HepG2 (cell line): ENCODE results near the gene VGF. TPM values are rescaled to one million over a fixed set of nuclear protein-coding genes. Genes with fewer than 3 reads are reported as not detected.
A peak's percentile ranks its signal among the peaks of the same experiment; 100 is the strongest.

ENCODE experiments used
- KAT8 ChIP-seq: IDR thresholded peaks from 2 replicates; pipeline ENCODE4 v1.6.1; 2016; ENCODE audit warnings: missing genetic modification reagents, missing compliant biosample characterization
- SALL1 ChIP-seq: sonication (generic); formaldehyde crosslinking; IDR thresholded peaks from 2 replicates; pipeline ENCODE4 v1.8.0; 2022; ENCODE audit warnings: mild to moderate bottlenecking, missing genetic modification reagents
- ZFX ChIP-seq: sonication (generic); formaldehyde crosslinking; IDR thresholded peaks from 2 replicates; pipeline ENCODE4 v1.4.0; 2020; ENCODE audit warnings: mild to moderate bottlenecking, low read depth, missing genetic modification reagents, moderate library complexity
- ZMAT3 ChIP-seq: sonication (generic); formaldehyde crosslinking; conservative IDR thresholded peaks from 2 replicates; pipeline ENCODE4 v1.7.0; 2021; ENCODE audit warnings: missing genetic modification reagents
- ZNF280B ChIP-seq: sonication (generic); formaldehyde crosslinking; IDR thresholded peaks from 2 replicates; pipeline ENCODE4 v1.5.0; 2020; ENCODE audit warnings: missing genetic modification reagents, mild to moderate bottlenecking, borderline replicate concordance
- ZNF329 ChIP-seq: sonication (generic); formaldehyde crosslinking; IDR thresholded peaks from 2 replicates; pipeline ENCODE4 v1.9.0; 2021; ENCODE audit warnings: low read depth, mild to moderate bottlenecking, missing genetic modification reagents
- ZNF574 ChIP-seq: sonication (generic); formaldehyde crosslinking; IDR thresholded peaks from 2 replicates; pipeline ENCODE4 v1.4.0; 2020; ENCODE audit warnings: missing genetic modification reagents
- ZNF652 ChIP-seq: IDR thresholded peaks from 2 replicates; pipeline ENCODE4 v1.6.1; 2016; ENCODE audit warnings: low read depth, borderline replicate concordance
- polyA plus RNA-seq, 8 experiments: library from polyadenylated mRNA; depleted of rRNA in 3 of 8; stranded (reverse) in 7 of 8; unstranded in 1 of 8; fragments of >200 nt; fragmentation: Illumina TruSeq in 4 of 8; extraction: Trizol in 4 of 8; gene quantifications; 2 replicates each; pipeline versions ENCODE4 v1.2.1 to v1.2.3, GENCODE V29; 2011 to 2016; ENCODE audit warnings: low read depth in 4 of 8, missing spikeins in 1 of 8, mixed read lengths in 1 of 8; ENCODE audit not compliant: insufficient read depth in 1 of 8
- total RNA-seq, 5 experiments: library from RNA; depleted of rRNA; stranded (reverse); fragments of >200 nt; fragmentation: Illumina TruSeq; extraction: Trizol; gene quantifications; 2 replicates each; pipeline ENCODE4 v1.2.3, GENCODE V29; 2016; ENCODE audit warnings: low read depth in 1 of 5
- TF ChIP-seq, protein P1 (sequence below), 2 experiments: IDR thresholded peaks; 2 replicates each; pipeline ENCODE4 v1.6.1; 2011 to 2012; ENCODE audit warnings: low read length in 2 of 2, borderline replicate concordance in 1 of 2, low read depth in 1 of 2, mild to moderate bottlenecking in 1 of 2, moderate library complexity in 1 of 2
- TF ChIP-seq, protein P2 (sequence below): sonication (generic); formaldehyde crosslinking; conservative IDR thresholded peaks from 2 replicates; pipeline ENCODE4 v1.4.0; 2020; ENCODE audit warnings: missing genetic modification reagents

VGF gene
- total and polyA plus RNA-seq, 2 of the 13 experiments (the other 11 are each of a cell fraction or from before 2014, with no cell fraction given) = 0.12 to 0.46 TPM

DNA sequence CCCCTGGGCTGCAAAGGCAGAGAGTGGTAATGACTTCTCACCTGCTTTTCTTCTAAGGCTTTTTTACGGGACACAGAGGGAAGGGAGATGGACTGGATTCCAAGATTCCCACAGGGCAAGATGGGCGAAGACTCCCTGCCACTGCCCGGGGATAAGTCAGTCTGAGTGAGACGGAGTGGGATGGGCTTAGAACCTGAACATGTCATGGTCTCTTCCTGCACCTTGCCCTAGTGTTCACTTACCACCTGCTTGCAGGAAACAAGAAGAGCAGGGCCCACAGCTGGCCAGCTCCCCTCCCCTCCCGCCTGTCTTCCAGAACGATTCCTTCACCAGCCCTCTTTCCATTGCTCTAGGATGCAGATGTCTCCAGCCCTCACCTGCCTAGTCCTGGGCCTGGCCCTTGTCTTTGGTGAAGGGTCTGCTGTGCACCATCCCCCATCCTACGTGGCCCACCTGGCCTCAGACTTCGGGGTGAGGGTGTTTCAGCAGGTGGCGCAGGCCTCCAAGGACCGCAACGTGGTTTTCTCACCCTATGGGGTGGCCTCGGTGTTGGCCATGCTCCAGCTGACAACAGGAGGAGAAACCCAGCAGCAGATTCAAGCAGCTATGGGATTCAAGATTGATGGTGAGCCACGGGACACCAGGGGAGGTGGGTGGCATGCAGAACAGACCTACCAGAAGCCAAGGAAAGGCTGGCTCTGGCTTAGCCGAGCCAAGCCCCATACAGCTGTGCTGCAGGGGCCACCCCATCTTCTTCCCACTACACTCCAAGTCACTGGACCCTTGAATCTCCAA is 37.1 kb downstream of the VGF start (continued):
- TF ChIP-seq, protein P1, sequence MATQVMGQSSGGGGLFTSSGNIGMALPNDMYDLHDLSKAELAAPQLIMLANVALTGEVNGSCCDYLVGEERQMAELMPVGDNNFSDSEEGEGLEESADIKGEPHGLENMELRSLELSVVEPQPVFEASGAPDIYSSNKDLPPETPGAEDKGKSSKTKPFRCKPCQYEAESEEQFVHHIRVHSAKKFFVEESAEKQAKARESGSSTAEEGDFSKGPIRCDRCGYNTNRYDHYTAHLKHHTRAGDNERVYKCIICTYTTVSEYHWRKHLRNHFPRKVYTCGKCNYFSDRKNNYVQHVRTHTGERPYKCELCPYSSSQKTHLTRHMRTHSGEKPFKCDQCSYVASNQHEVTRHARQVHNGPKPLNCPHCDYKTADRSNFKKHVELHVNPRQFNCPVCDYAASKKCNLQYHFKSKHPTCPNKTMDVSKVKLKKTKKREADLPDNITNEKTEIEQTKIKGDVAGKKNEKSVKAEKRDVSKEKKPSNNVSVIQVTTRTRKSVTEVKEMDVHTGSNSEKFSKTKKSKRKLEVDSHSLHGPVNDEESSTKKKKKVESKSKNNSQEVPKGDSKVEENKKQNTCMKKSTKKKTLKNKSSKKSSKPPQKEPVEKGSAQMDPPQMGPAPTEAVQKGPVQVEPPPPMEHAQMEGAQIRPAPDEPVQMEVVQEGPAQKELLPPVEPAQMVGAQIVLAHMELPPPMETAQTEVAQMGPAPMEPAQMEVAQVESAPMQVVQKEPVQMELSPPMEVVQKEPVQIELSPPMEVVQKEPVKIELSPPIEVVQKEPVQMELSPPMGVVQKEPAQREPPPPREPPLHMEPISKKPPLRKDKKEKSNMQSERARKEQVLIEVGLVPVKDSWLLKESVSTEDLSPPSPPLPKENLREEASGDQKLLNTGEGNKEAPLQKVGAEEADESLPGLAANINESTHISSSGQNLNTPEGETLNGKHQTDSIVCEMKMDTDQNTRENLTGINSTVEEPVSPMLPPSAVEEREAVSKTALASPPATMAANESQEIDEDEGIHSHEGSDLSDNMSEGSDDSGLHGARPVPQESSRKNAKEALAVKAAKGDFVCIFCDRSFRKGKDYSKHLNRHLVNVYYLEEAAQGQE (IDR thresholded peaks at IDR 0.05; ENCODE audit: borderline replicate concordance in 1 of 2, low read depth in 1 of 2, low read length in 2 of 2) = no peak
- no peak for TF ChIP-seq ZNF652 (CRISPR knock-in tag)
- peak; percentile 40; the same call in 1 of the 2 replicates for TF ChIP-seq ZFX (CRISPR knock-in tag)
- TF ChIP-seq ZNF280B (CRISPR knock-in tag) = 0 out of 2 replicates have a peak, but pooled peaks have one; percentile 43
- no peak for TF ChIP-seq ZMAT3 (CRISPR knock-in tag)
- TF ChIP-seq, protein P2, sequence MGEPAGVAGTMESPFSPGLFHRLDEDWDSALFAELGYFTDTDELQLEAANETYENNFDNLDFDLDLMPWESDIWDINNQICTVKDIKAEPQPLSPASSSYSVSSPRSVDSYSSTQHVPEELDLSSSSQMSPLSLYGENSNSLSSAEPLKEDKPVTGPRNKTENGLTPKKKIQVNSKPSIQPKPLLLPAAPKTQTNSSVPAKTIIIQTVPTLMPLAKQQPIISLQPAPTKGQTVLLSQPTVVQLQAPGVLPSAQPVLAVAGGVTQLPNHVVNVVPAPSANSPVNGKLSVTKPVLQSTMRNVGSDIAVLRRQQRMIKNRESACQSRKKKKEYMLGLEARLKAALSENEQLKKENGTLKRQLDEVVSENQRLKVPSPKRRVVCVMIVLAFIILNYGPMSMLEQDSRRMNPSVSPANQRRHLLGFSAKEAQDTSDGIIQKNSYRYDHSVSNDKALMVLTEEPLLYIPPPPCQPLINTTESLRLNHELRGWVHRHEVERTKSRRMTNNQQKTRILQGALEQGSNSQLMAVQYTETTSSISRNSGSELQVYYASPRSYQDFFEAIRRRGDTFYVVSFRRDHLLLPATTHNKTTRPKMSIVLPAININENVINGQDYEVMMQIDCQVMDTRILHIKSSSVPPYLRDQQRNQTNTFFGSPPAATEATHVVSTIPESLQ = peak; percentile 33; the same call in 1 of the 2 replicates
- TF ChIP-seq ZNF574 (CRISPR knock-in tag) = peak; percentile 15; the same call in 1 of the 2 replicates
- no peak for TF ChIP-seq KAT8 (CRISPR knock-in tag)
- TF ChIP-seq ZNF329 = no peak
- TF ChIP-seq SALL1 (CRISPR knock-in tag) = 0 out of 2 replicates have a peak, but pooled peaks have one; percentile 27
